Activated CD4-positive, alpha-beta T cell treated with anti-CD3 and anti-CD28 coated beads for 36 hours (primary cell): ENCODE measurements around the gene FBXL3. TPM values are rescaled to one million over a fixed set of nuclear protein-coding genes. Genes with fewer than 3 reads are reported as not detected.
A peak's percentile ranks its signal among the peaks of the same experiment; 100 is the strongest.
"Not testable (repeated sequence)": the region's sequence is repeated elsewhere in the genome, so short reads cannot be mapped to it uniquely, and the experiment has no call there.

Source experiments
- ATAC-seq: fragments of 200-7000 bp; cut with Tn5 transposase; one replicate; pipeline ENCODE4 v1.10.0; 2021; ENCODE audit warnings: mild to moderate bottlenecking, moderate library complexity
- CTCF ChIA-PET: fragments of 350-600 bp; sonication (Branson Sonifier 250); formaldehyde crosslinking; loops from one replicate; lab custom pipeline; 2021; ENCODE audit warnings: antibody characterized with exemption; lab: Charles Lee
- POLR2A ChIA-PET: fragments of 350-600 bp; sonication (Branson Sonifier 250); formaldehyde crosslinking; loops from one replicate; lab custom pipeline; 2021; ENCODE audit warnings: antibody characterized with exemption, inconsistent platforms; lab: Charles Lee
- DNase-seq: peaks from one replicate; pipeline ENCODE4 v3.0.0-alpha.2; 2020
- H3K27ac Mint-ChIP-seq: one replicate; pipeline ENCODE4 v1.8.0; 2021; ENCODE audit warnings: mixed read lengths
- H3K27me3 Mint-ChIP-seq: one replicate; pipeline ENCODE4 v1.8.0; 2021; ENCODE audit warnings: mixed read lengths
- H3K36me3 Mint-ChIP-seq: one replicate; pipeline ENCODE4 v1.8.0; 2021; ENCODE audit warnings: low read depth, mixed read lengths
- H3K4me1 Mint-ChIP-seq: one replicate; pipeline ENCODE4 v1.8.0; 2021; ENCODE audit warnings: mixed read lengths
- H3K4me3 Mint-ChIP-seq: one replicate; pipeline ENCODE4 v1.8.0; 2021; ENCODE audit warnings: mild to moderate bottlenecking, moderate library complexity, mixed read lengths
- H3K9me3 Mint-ChIP-seq: one replicate; pipeline ENCODE4 v1.8.0; 2021; ENCODE audit warnings: low read depth, mixed read lengths
- intact Hi-C, 2 experiments: fragments of 100-400 bp; cut with DNase I in 1 of 2; cut with micrococcal nuclease in 1 of 2; formaldehyde crosslinking; loops; one replicate each; pipeline versions ENCODE4 v1.14.2 to v1.15.1; 2022 to 2024; cut with DNase I, micrococcal nuclease
- total RNA-seq, 2 experiments: library from RNA; stranded (reverse); gene quantifications; one replicate each; pipeline ENCODE4 v1.2.3, GENCODE V29; 2021

FBXL3 gene
- total RNA-seq, 2 experiments from 2014 or later = 28.4 to 31.6 TPM

GRCh38 chr13:77009011-77009410, 17.9 kb downstream of the FBXL3 start:
- no peak overlapping the region for H3K4me3 Mint-ChIP-seq
- peaks cover 39% of the 10 kb centered on the region for H3K4me1 Mint-ChIP-seq
- intact Hi-C loops = loop anchor here (1.0 to 2.0 kb wide), 3 partner anchors 16 to 18 kb away; partner anchors contain the start of gene CLN5 (in 1 of the 2)
- peak overlapping the region; percentile 74 for H3K27ac Mint-ChIP-seq
- peak; percentile 19 for DNase-seq
- H3K36me3 Mint-ChIP-seq = peaks cover 57% of the 10 kb centered on the region
- no peaks in the 10 kb centered on the region for H3K9me3 Mint-ChIP-seq
- ChIA-PET CTCF (interaction anchor here (1.2 to 1.3 kb wide), 2 partner anchors 12 to 16 kb away, joined by 5 read pairs; no protein-coding TSS in a partner anchor), POLR2A (interaction anchor here (0.7 kb wide), 1 partner anchor 9 kb away, joined by 3 read pairs; no protein-coding TSS in a partner anchor)
- no peaks in the 10 kb centered on the region for H3K27me3 Mint-ChIP-seq
- peak; percentile 81 for ATAC-seq

GRCh38 chr13:77008337-77008736, 18.6 kb downstream of the FBXL3 start:
- Mint-ChIP-seq H3K4me1 (peaks cover 34% of the 10 kb centered on the region), H3K27ac (peak overlapping the region; percentile 74), H3K36me3 (peaks cover 51% of the 10 kb centered on the region)
- intact Hi-C loops = loop anchor here (2.0 kb wide), 2 partner anchors 16 kb away; partner anchors contain the start of gene CLN5 (in 1 of the 2)
- H3K27me3 Mint-ChIP-seq, H3K9me3 Mint-ChIP-seq, POLR2A ChIA-PET, H3K4me3 Mint-ChIP-seq: not testable (repeated sequence)
- CTCF ChIA-PET = interaction anchor here (1.2 to 5.4 kb wide), 4 partner anchors 9 to 17 kb away, joined by 5 to 29 read pairs (median 8); no protein-coding TSS in a partner anchor
- DNase-seq (peak; percentile 18), ATAC-seq (peak; percentile 76)

GRCh38 chr13:77002590-77003190, 24.3 kb downstream of the FBXL3 start:
- ChIA-PET POLR2A (interaction anchor here (0.6 to 1.3 kb wide), 3 partner anchors 10 to 67 kb away, joined by 3 to 4 read pairs (median 3); no protein-coding TSS in a partner anchor), CTCF (interaction anchor here (0.9 to 5.4 kb wide), 10 partner anchors 9 to 46 kb away, joined by 3 to 29 read pairs (median 6); partner anchors contain the start of genes CLN5 and FBXL3)
- no peak overlapping the region for H3K4me3 Mint-ChIP-seq
- H3K36me3 Mint-ChIP-seq = peaks cover 47% of the 10 kb centered on the region
- no peaks in the 10 kb centered on the region for H3K9me3 Mint-ChIP-seq
- no peak for ATAC-seq
- no peak for DNase-seq
- H3K27ac Mint-ChIP-seq = peak overlapping the region; percentile 65
- intact Hi-C loops = no loop called here
- H3K27me3 Mint-ChIP-seq = no peaks in the 10 kb centered on the region
- peaks cover 44% of the 10 kb centered on the region for H3K4me1 Mint-ChIP-seq

- H3K9me3 Mint-ChIP-seq = no peaks in the 10 kb centered on the region
- POLR2A ChIA-PET = interaction anchor here (0.6 to 1.3 kb wide), 3 partner anchors 9 to 68 kb away, joined by 3 to 4 read pairs (median 3); no protein-coding TSS in a partner anchor
- peak; percentile 33 for ATAC-seq
Observed at GRCh38 chr13:77001963-77002587, 24.9 kb downstream of the FBXL3 start.

GRCh38 chr13:77001540-77001939, 25.4 kb downstream of the FBXL3 start:
- H3K36me3 Mint-ChIP-seq = peaks cover 47% of the 10 kb centered on the region
- CTCF ChIA-PET = interaction anchor here (0.5 to 2.2 kb wide), 12 partner anchors 9 to 477 kb away, joined by 3 to 14 read pairs (median 4); partner anchors contain the start of genes CLN5 and FBXL3

More at GRCh38 chr13:77001963-77002587, 24.9 kb downstream of the FBXL3 start:
- intact Hi-C loops = no loop called here
- H3K4me1 Mint-ChIP-seq = peaks cover 44% of the 10 kb centered on the region
- H3K4me3 Mint-ChIP-seq = no peak overlapping the region
- no peaks in the 10 kb centered on the region for H3K27me3 Mint-ChIP-seq
- DNase-seq = no peak
- peaks cover 46% of the 10 kb centered on the region for H3K36me3 Mint-ChIP-seq
- CTCF ChIA-PET = interaction anchor here (0.5 to 2.2 kb wide), 12 partner anchors 10 to 476 kb away, joined by 3 to 14 read pairs (median 4); partner anchors contain the start of genes CLN5 and FBXL3
- peak overlapping the region; percentile 65 for H3K27ac Mint-ChIP-seq

GRCh38 chr13:77000475-77000874, 26.5 kb downstream of the FBXL3 start:
- Mint-ChIP-seq H3K36me3 (peaks cover 51% of the 10 kb centered on the region), H3K27me3 (no peaks in the 10 kb centered on the region), H3K4me1 (peaks cover 45% of the 10 kb centered on the region), H3K27ac (peak overlapping the region; percentile 37), H3K4me3 (no peak overlapping the region), H3K9me3 (no peaks in the 10 kb centered on the region)
- POLR2A ChIA-PET = no interaction called here
- intact Hi-C loops = no loop called here
- no peak for DNase-seq
- CTCF ChIA-PET = interaction anchor here (1.0 to 2.2 kb wide), 5 partner anchors 8 to 25 kb away, joined by 4 to 14 read pairs (median 8); partner anchors contain the start of gene CLN5
- no peak for ATAC-seq

More at GRCh38 chr13:77001540-77001939, 25.4 kb downstream of the FBXL3 start:
- H3K9me3 Mint-ChIP-seq = no peaks in the 10 kb centered on the region
- intact Hi-C loops = no loop called here
- DNase-seq (no peak), ATAC-seq (no peak)
- peaks cover 47% of the 10 kb centered on the region for H3K4me1 Mint-ChIP-seq
- POLR2A ChIA-PET = interaction anchor here (1.0 to 1.3 kb wide), 2 partner anchors 9 to 24 kb away, joined by 3 read pairs; no protein-coding TSS in a partner anchor
- no peak overlapping the region for H3K4me3 Mint-ChIP-seq
- no peaks in the 10 kb centered on the region for H3K27me3 Mint-ChIP-seq
- peak overlapping the region; percentile 40 for H3K27ac Mint-ChIP-seq

GRCh38 chr13:76994281-76994680, 32.7 kb downstream of the FBXL3 start:
- no peaks in the 10 kb centered on the region for H3K27me3 Mint-ChIP-seq
- intact Hi-C loops = loop anchor here (5.0 kb wide), 6 partner anchors 107 to 1667 kb away; partner anchors contain the start of genes SLAIN1 (in 2 of the 2), COMMD6 (in 1 of the 2) and KCTD12 (in 1 of the 2)
- peak overlapping the region; percentile 3 for H3K4me3 Mint-ChIP-seq
- no peak for DNase-seq
- POLR2A ChIA-PET = interaction anchor here (1.9 kb wide), 1 partner anchor 32 kb away, joined by 10 read pairs; the partner anchor contains the start of gene FBXL3
- peak overlapping the region; percentile 57 for H3K27ac Mint-ChIP-seq
- peaks cover 41% of the 10 kb centered on the region for H3K36me3 Mint-ChIP-seq
- H3K9me3 Mint-ChIP-seq = no peaks in the 10 kb centered on the region
- H3K4me1 Mint-ChIP-seq = peaks cover 43% of the 10 kb centered on the region
- no peak for ATAC-seq
- CTCF ChIA-PET = interaction anchor here (1.2 to 4.0 kb wide), 2 partner anchors 11 to 335 kb away, joined by 3 to 29 read pairs; no protein-coding TSS in a partner anchor

- DNase-seq = no peak
- Mint-ChIP-seq H3K27ac (peak overlapping the region; percentile 98), H3K4me3 (peak overlapping the region; percentile 97), H3K4me1 (peaks cover 39% of the 10 kb centered on the region), H3K9me3 (no peaks in the 10 kb centered on the region), H3K36me3 (peaks cover 32% of the 10 kb centered on the region), H3K27me3 (no peaks in the 10 kb centered on the region)
- intact Hi-C loops = loop anchor here (2.0 to 5.0 kb wide), 8 partner anchors 15 to 1666 kb away; partner anchors contain the start of genes SLAIN1 (in 2 of the 2), COMMD6 (in 1 of the 2), KCTD12 (in 1 of the 2) and MYCBP2 (in 1 of the 2)
- ATAC-seq = no peak
- POLR2A ChIA-PET = interaction anchor here (1.9 kb wide), 1 partner anchor 33 kb away, joined by 10 read pairs; the partner anchor contains the start of gene FBXL3
- CTCF ChIA-PET = interaction anchor here (0.9 to 4.0 kb wide), 9 partner anchors 8 to 485 kb away, joined by 3 to 29 read pairs (median 3); no protein-coding TSS in a partner anchor
Observed at GRCh38 chr13:76993473-76993872, 33.5 kb downstream of the FBXL3 start.

GRCh38 chr13:76993021-76993420, 33.9 kb downstream of the FBXL3 start:
- Mint-ChIP-seq H3K4me1 (peaks cover 39% of the 10 kb centered on the region), H3K27me3 (no peaks in the 10 kb centered on the region), H3K9me3 (no peaks in the 10 kb centered on the region), H3K36me3 (peaks cover 28% of the 10 kb centered on the region), H3K27ac (peak overlapping the region; percentile 98), H3K4me3 (peak overlapping the region; percentile 97)
- ChIA-PET POLR2A (interaction anchor here (0.5 to 1.9 kb wide), 3 partner anchors 9 to 33 kb away, joined by 3 to 10 read pairs (median 4); partner anchors contain the start of gene FBXL3), CTCF (interaction anchor here (0.8 to 4.0 kb wide), 10 partner anchors 9 to 485 kb away, joined by 3 to 29 read pairs (median 4); no protein-coding TSS in a partner anchor)
- intact Hi-C loops = loop anchor here (2.0 to 5.0 kb wide), 8 partner anchors 16 to 1666 kb away; partner anchors contain the start of genes SLAIN1 (in 2 of the 2), COMMD6 (in 1 of the 2), KCTD12 (in 1 of the 2) and MYCBP2 (in 1 of the 2)
- no peak for DNase-seq
- no peak for ATAC-seq

- POLR2A ChIA-PET = interaction anchor here (0.5 to 1.9 kb wide), 4 partner anchors 10 to 65 kb away, joined by 3 to 10 read pairs (median 4); partner anchors contain the start of gene FBXL3
- H3K4me1 Mint-ChIP-seq = peaks cover 39% of the 10 kb centered on the region
- H3K27me3 Mint-ChIP-seq = no peaks in the 10 kb centered on the region
- no peaks in the 10 kb centered on the region for H3K9me3 Mint-ChIP-seq
- intact Hi-C loops = loop anchor here (1.0 to 5.0 kb wide), 9 partner anchors 16 to 1665 kb away; partner anchors contain the start of genes SLAIN1 (in 2 of the 2), COMMD6 (in 1 of the 2), FBXL3 (in 1 of the 2) and KCTD12 (in 1 of the 2)
- H3K27ac Mint-ChIP-seq = peak overlapping the region; percentile 98
- no peak for ATAC-seq
- H3K36me3 Mint-ChIP-seq = peaks cover 23% of the 10 kb centered on the region
- peak; percentile 41 for DNase-seq
- peak overlapping the region; percentile 97 for H3K4me3 Mint-ChIP-seq
- CTCF ChIA-PET = interaction anchor here (0.8 to 4.0 kb wide), 9 partner anchors 9 to 486 kb away, joined by 3 to 29 read pairs (median 4); no protein-coding TSS in a partner anchor
Observed at GRCh38 chr13:76992548-76993001, 34.4 kb downstream of the FBXL3 start.
